ENCODE data around the gene AKAP7.
A peak's percentile ranks its signal among the peaks of the same experiment; 100 is the strongest.
"Not testable (repeated sequence)": the region's sequence is repeated elsewhere in the genome, so short reads cannot be mapped to it uniquely, and the experiment has no call there.

Gene AKAP7

DNA sequence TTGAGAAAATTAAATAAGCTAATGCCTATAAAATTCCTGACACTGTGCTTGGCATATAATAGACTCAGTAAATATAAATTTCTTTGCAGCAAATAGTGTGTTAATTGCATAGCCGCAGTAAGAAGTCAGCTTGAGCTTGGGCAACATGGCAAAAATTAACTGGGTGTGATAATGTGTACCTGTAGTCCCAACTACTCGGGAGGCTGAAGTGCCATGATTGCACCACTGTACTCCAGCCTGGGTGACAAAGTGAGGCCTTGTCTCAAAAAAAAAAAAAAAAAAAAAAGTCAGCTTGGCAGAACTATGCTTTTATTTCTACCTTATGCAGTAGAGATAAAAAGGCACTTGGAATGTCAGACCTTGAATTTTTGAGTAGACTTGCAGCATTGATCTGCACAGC lies 121.8 kb downstream of the AKAP7 start:
- DNase-seq = no peak

DNA sequence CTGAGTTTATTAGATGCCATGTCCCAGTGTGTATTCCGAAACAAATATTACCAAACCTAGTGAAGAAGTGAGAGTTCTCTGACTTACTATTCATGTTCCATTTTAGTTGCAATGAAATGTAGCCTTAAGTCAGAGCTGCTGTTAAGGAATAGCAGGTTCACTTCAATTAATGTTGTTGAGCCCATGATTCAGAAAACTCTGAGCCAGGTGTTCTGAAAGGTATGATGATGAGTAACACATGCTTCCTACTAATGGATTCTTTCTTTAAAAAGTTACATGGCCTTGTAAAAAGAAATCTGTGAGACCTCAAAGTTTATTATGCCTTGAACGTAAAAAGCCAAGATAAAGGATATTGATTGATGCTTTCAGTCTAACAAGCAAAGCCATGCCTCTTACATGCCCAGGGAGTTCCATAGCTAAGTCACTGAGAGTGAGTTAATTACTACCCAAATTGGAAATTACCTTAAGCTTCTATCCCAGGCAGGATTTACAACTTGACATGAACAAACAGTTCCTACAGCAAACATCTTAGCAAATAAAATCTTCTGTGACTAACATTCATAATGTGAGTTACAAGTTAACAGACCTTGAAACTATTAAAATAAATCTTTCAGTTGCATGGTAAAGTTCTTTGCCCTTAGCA lies 122.9 kb downstream of the AKAP7 start:
- DNase-seq = no peak

DNA sequence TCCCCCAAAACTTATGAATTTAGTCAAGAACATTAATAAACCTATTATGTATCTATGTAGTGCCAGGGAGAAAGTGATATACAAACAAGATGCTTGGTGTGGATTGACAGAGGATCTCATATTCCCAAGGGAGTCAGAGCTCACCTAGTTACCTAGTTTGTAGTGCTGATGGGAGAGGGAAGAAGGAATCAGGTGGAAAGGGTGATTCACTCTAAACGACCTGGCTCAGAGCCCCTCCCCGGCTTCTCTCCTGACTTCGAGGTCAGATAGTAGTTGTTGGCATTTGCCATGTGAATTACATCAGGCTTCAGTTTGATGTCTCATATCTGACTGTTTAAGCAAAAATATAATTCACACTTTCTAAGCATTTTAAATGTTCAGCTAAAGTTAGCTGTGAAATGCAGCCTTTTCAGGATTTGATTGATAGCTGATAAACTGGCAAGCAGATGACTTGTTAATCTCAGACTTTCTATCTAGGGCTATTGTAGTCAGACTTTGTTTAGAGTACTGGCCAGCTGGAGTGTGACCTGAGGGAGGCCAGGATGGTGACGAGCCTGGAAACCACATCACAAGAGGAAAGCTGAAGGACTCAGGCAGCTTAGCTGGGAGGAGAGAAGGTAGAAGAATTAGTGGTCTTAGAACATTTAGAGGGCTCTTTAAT lies 123.7 kb downstream of the AKAP7 start:
- DNase-seq = no peak

- DNase-seq = not testable (repeated sequence)
These were observed 125.7 kb downstream of the AKAP7 start for GRCh38 chr6:131260960-131261359.

GRCh38 chr6:131262060-131262459 lies 126.8 kb downstream of the AKAP7 start:
- DNase-seq = no peak

DNA sequence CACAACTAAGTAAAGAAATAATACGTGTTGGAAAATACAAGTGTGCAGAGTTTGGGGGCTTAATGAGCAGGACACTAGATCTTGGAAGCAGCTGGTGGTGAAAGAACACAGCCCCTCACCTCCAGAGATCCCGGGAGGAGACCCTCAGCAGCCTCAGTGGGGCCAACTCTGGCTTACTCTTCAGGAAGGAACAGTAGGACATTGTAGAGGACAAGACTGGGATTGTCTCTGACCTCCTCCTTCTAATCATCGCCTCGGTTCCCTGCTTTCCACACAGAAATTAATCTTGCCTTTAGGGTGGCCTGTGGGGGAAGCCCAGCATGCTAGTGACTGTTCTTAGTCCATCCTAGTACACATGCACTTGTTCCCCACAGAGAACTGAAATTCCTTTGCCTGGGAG lies 130.7 kb downstream of the AKAP7 start:
- DNase-seq = no peak

DNA sequence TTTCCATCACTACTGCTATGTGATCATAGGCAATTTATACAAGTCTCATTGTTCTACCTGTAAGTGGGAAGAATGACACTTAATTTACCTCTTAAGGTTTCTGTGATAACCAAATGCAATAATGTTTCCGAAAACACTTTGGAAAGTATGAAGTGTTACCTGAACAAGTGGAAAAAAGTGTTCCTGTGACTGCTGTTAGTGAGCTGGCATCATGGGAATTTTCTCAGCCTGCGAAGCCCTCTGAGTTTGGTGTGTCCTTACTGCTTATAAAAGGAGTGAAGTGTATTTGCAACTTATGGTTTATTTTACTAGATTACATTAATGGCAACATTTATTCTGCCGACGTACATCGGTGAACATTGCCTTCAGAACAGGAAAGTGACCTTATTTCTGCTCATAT lies 133.0 kb downstream of the AKAP7 start:
- DNase-seq = no peak

DNA sequence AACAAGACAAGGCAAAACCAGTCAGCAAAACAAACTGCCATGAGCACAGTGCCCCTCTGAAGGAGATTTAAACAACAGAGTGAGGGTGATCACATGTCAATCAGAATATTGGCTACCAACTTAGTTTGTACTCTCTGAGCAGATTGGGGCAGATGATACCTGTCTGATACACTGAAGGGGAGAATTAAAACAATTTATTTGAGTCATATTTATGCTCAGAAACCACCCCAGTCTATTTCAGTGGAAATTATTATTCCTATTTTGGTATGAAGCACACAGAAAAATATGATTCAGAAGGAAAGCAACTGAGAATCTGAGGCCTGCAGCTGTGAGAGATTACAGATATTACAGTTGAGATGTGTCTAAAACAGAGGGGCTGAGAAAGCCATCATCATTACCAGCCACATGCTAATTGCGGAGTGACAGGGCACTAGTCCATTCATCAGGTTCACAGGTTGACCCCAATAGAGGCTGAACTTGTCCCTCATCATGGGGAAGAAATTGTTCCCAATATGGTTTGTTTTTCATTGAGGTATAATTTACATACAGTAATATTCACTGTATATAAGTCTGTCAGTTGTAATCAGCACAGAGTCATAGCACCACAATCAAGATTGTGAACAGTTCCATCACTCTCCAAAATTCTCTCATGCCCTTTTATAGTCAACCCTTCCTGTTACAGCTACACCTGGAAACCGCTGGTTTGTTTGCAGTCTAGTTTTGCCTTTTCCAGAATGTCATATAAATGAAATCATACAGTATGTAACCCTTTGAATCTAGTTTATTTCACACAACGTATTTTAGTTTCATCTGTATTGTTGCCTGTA lies 134.5 kb downstream of the AKAP7 start:
- no peak for DNase-seq

GRCh38 chr6:131270534-131270933 lies 135.3 kb downstream of the AKAP7 start:
- DNase-seq = no peak

DNA sequence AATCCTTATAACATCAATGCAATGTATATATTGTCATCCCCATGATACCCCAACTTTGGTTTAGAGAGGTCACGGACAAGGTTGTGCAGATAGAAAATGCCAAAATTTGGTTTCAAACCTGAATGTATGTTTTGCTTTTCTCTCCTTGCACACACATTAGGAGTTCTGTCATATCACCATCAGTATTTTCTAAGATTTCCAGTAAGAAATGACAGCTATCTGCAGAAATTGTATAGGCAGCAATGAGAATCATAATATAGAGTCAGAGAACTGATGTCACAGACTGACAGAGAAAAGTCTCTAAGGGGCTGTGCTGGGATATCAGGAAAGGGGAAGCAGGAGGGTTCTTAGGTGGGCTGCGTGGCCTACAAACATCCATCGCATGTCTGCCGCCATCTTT lies 140.0 kb downstream of the AKAP7 start:
- no peak for DNase-seq

DNA sequence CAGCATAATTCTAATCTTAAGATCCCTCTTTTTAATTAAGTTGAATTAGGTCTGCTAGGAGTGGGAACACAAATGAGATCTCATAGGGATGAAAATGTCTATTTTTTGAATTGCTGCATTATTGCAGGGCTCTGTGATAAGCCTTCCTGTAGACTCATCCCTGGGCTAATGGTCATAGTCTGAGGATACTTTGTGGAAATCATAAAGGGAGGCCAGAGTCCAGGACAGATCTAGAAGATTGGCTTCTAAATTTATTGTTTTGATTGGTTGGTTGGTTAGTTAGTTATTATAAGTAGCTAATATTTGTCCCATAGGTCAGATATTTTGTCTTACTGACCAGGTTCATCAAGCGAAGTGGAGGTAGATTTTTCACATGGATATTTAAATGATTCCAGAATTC lies 142.3 kb downstream of the AKAP7 start:
- DNase-seq = no peak

DNA sequence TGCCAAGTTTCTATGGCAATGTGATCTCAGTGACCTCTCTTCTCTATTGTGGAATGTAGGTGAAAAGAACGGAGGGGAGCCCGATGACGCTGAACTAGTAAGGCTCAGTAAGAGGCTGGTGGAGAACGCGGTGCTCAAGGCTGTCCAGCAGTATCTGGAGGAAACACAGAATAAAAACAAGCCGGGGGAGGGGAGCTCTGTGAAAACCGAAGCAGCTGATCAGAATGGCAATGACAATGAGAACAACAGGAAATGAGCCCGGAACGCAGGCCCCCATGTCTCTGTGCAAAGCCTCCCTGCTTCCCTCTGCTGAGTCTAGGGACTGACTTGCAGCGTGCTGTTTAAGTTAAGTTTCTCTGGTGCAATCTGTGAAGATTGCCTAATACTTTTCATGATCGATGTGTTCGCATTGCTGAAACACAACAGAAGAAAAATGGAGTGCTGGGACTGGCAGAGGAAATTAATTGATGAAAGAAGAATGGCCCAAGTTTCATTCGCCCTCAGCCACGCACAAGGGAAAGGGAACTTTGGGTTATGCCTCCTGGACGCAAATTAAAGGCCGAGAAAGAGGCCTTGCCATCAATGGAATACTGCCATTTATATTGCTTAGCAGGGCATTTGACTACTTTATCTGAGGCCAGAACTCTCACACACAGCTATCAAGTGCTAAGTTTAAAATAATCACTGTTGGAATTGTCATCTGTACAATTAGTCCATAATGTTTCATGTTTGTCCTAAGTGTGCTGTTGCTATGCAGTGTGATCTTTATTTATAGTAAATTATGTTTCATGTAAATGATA lies 146.4 kb downstream of the AKAP7 start:
- peak; percentile 58 to 75 (median 68) for DNase-seq

GRCh38 chr6:131282365-131282764 lies 147.1 kb downstream of the AKAP7 start:
- no peak for DNase-seq

- no peak for DNase-seq
These were observed 148.4 kb downstream of the AKAP7 start for GRCh38 chr6:131283466-131284175.

- no peak for DNase-seq
These were observed 150.3 kb downstream of the AKAP7 start for GRCh38 chr6:131285548-131285947.

- no peak for DNase-seq
These were observed 151.3 kb downstream of the AKAP7 start for GRCh38 chr6:131286469-131287040.

- no peak for DNase-seq
These were observed 152.9 kb downstream of the AKAP7 start for GRCh38 chr6:131288214-131288613.

DNA sequence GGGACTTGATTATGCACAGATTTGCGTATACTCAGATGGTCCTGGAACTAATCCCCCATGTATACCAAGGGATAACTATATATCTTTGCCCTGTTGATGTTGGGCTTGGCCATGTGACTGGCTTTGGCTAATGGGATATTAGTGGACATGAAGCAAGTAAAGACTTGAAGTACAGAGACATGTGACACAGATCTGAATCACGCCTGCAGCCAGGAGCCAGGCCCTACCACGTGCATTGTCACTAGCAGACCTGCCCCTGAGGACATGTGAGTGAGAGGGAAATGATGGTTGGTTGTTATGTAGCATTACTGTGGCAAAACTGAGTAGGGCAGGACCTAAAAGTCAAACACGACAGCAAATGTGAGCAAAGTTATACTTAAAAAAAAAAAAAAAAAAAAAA lies 155.7 kb downstream of the AKAP7 start:
- DNase-seq = no peak

- no peak for DNase-seq
These were observed 157.1 kb downstream of the AKAP7 start for GRCh38 chr6:131292145-131292938.

GRCh38 chr6:131293472-131293911 lies 158.2 kb downstream of the AKAP7 start:
- no peak for DNase-seq

DNA sequence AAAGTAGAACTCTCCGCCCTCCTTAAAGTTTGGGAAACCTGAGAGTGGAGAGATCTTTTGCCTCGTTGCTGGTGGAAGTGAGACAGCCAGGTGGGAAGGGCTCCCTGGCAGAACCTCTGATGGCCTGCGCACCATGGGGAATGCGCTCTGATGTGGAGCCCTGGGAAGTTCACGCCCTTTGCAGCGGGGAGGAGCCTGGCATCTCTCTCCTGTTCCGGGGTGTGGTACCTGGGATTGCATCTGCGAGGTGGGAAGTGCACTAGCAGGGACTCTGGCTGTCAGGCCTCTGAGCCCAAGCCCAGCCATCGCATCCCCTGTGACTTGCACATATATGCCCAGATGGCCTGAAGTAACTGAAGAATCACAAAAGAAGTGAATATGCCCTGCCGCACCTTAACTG lies 159.8 kb downstream of the AKAP7 start:
- DNase-seq = no peak

All from suppressor macrophage (primary cell).